GM23338 (cell line): ENCODE results near the gene FMN1. TPM values are rescaled to one million over a fixed set of nuclear protein-coding genes. Genes with fewer than 3 reads are reported as not detected.

Experiments
- ATAC-seq: fragments of 200-7000 bp; cut with Tn5 transposase; 3 replicates; pipeline ENCODE4 v1.9.1; 2020
- DNase-seq: peaks from one replicate; pipeline ENCODE4 v3.0.0-alpha.2; 2015; ENCODE audit warnings: low spot score
- H2AFZ ChIP-seq: fragments of 200-600 bp; sonication (generic); 2 replicates; pipeline ENCODE4 v1.8.0; 2016; ENCODE audit warnings: antibody characterized with exemption, mild to moderate bottlenecking, moderate library complexity
- H3F3A ChIP-seq: fragments of 200-600 bp; sonication (generic); replicated peaks from 2 replicates; pipeline ENCODE4 v1.8.0; 2017; ENCODE audit warnings: antibody characterized with exemption, mixed run types, low read depth
- H3K27ac ChIP-seq: fragments of 200-600 bp; sonication (generic); 2 replicates; pipeline ENCODE4 v1.6.1; 2016; ENCODE audit warnings: low read depth
- H3K27me3 ChIP-seq: fragments of 200-600 bp; sonication (generic); 2 replicates; pipeline ENCODE4 v1.8.0; 2016; ENCODE audit warnings: mild to moderate bottlenecking, mixed run types, moderate library complexity; ENCODE audit not compliant: insufficient read depth
- H3K36me3 ChIP-seq: fragments of 200-600 bp; sonication (generic); 2 replicates; pipeline ENCODE4 v1.8.0; 2016; ENCODE audit warnings: mild to moderate bottlenecking; ENCODE audit not compliant: insufficient read depth
- H3K4me1 ChIP-seq: fragments of 200-600 bp; sonication (generic); 2 replicates; pipeline ENCODE4 v1.8.0; 2016; ENCODE audit warnings: mild to moderate bottlenecking, moderate library complexity; ENCODE audit not compliant: insufficient read depth
- H3K4me2 ChIP-seq: fragments of 200-600 bp; sonication (generic); 2 replicates; pipeline ENCODE4 v1.7.1; 2017; ENCODE audit warnings: mixed run types
- H3K4me3 ChIP-seq: fragments of 200-600 bp; sonication (generic); 2 replicates; pipeline ENCODE4 v1.6.1; 2016; ENCODE audit warnings: mixed run types
- H3K79me2 ChIP-seq: fragments of 200-600 bp; sonication (generic); replicated peaks from 2 replicates; pipeline ENCODE4 v1.8.0; 2017; ENCODE audit warnings: mild to moderate bottlenecking; ENCODE audit not compliant: insufficient read depth
- H3K9me2 ChIP-seq: fragments of 200-600 bp; sonication (generic); 2 replicates; pipeline ENCODE4 v1.8.0; 2017; ENCODE audit not compliant: insufficient read depth
- H4K20me1 ChIP-seq: fragments of 200-600 bp; sonication (generic); replicated peaks from 2 replicates; pipeline ENCODE4 v1.8.0; 2017; ENCODE audit warnings: mild to moderate bottlenecking; ENCODE audit not compliant: insufficient read depth
- H3K27ac Mint-ChIP-seq: 2 replicates; pipeline ENCODE4 v1.8.0; 2020; ENCODE audit warnings: inconsistent platforms, mild to moderate bottlenecking, moderate library complexity, mixed read lengths
- H3K27me3 Mint-ChIP-seq: 3 replicates; pipeline ENCODE4 v1.8.0; 2022; ENCODE audit warnings: low read depth, mild to moderate bottlenecking, moderate library complexity, mixed read lengths, inconsistent platforms; ENCODE audit not compliant: insufficient read depth, poor library complexity
- H3K36me3 Mint-ChIP-seq: 3 replicates; pipeline ENCODE4 v1.8.0; 2021; ENCODE audit warnings: low read depth, mild to moderate bottlenecking, inconsistent platforms, moderate library complexity, mixed read lengths
- H3K4me1 Mint-ChIP-seq: 3 replicates; pipeline ENCODE4 v1.8.0; 2020; ENCODE audit warnings: mild to moderate bottlenecking, inconsistent platforms, mixed read lengths
- H3K4me3 Mint-ChIP-seq: 3 replicates; pipeline ENCODE4 v1.8.0; 2021; ENCODE audit warnings: moderate library complexity, mild to moderate bottlenecking, inconsistent platforms, mixed read lengths
- H3K9me3 Mint-ChIP-seq: 3 replicates; pipeline ENCODE4 v1.8.0; 2020; ENCODE audit warnings: moderate library complexity, mild to moderate bottlenecking, inconsistent platforms, mixed read lengths
- ETS1 ChIP-seq: IDR thresholded peaks from 2 replicates; pipeline ENCODE4 v1.6.1; 2016; ENCODE audit warnings: antibody characterized with exemption
- EZH2 ChIP-seq: fragments of 200-600 bp; sonication (generic); IDR thresholded peaks from one replicate; pipeline ENCODE4 v1.8.0; 2017; ENCODE audit warnings: antibody characterized with exemption, mild to moderate bottlenecking, low read depth; ENCODE audit not compliant: unreplicated experiment
- EZH2phosphoT487 ChIP-seq: fragments of 200-600 bp; sonication (generic); IDR thresholded peaks from one replicate; pipeline ENCODE4 v1.8.1; 2018; ENCODE audit warnings: antibody characterized with exemption; ENCODE audit not compliant: unreplicated experiment
- NANOG ChIP-seq: IDR thresholded peaks from 2 replicates; pipeline ENCODE4 v1.6.1; 2016; ENCODE audit warnings: antibody characterized with exemption, borderline replicate concordance
- POLR2AphosphoS5 ChIP-seq: IDR thresholded peaks from 2 replicates; pipeline ENCODE4 v1.6.1; 2016; ENCODE audit warnings: antibody characterized with exemption, low read depth
- STAT1 ChIP-seq: IDR thresholded peaks from one replicate; pipeline ENCODE4 v1.6.1; 2016; ENCODE audit warnings: antibody characterized with exemption; ENCODE audit not compliant: unreplicated experiment
- ZNF331 ChIP-seq: fragments of 250-450 bp; sonication (Bioruptor Pico); IDR thresholded peaks from 2 replicates; pipeline ENCODE4 v1.5.0; 2020; ENCODE audit warnings: low read depth, mild to moderate bottlenecking, moderate library complexity
- ZNF462 ChIP-seq: fragments of 250-450 bp; sonication (Bioruptor Pico); IDR thresholded peaks from 2 replicates; pipeline ENCODE4 v1.5.0; 2020; ENCODE audit warnings: mild to moderate bottlenecking, moderate library complexity
- polyA plus RNA-seq: library from polyadenylated mRNA; unstranded; fragments of >200 nt; fragmentation: Nextera tagmentation; extraction: Ambion mirVana; gene quantifications from 2 replicates; pipeline ENCODE4 v1.2.1, GENCODE V29; 2016
- total RNA-seq: library from RNA; depleted of rRNA; stranded (reverse); fragments of >200 nt; shearing (Covaris generic); gene quantifications from 2 replicates; pipeline ENCODE4 v1.2.3, GENCODE V29; 2014

Gene FMN1
- total and polyA plus RNA-seq, 2 experiments from 2014 or later: 1.2 to 1.6 TPM

GRCh38 chr15:32957219-32957618 lies 237.3 kb downstream of the FMN1 start (continued):
- TF ChIP-seq ZNF462: no peak
- no peak for TF ChIP-seq EZH2phosphoT487
- TF ChIP-seq ETS1: no peak
- no peak for TF ChIP-seq ZNF331
- no peak for TF ChIP-seq STAT1
- TF ChIP-seq EZH2: no peak

GRCh38 chr15:32956711-32957110 lies 237.8 kb downstream of the FMN1 start:
- ATAC-seq (no peak), DNase-seq (no peak)
- no peaks in the 10 kb centered on the region for H3K36me3 Mint-ChIP-seq
- H3F3A ChIP-seq: no peaks in the 10 kb centered on the region
- no peak overlapping the region for H3K4me3 Mint-ChIP-seq
- no peaks in the 10 kb centered on the region for H3K27me3 ChIP-seq
- H3K27ac Mint-ChIP-seq: no peak overlapping the region
- no peak overlapping the region for H3K4me2 ChIP-seq
- peaks cover 5% of the 10 kb centered on the region for H3K27me3 Mint-ChIP-seq
- H3K27ac ChIP-seq: no peak overlapping the region
- no peaks in the 10 kb centered on the region for H3K79me2 ChIP-seq
- no peak overlapping the region for H2AFZ ChIP-seq
- no peaks in the 10 kb centered on the region for H3K9me2 ChIP-seq
- no peaks in the 10 kb centered on the region for H4K20me1 ChIP-seq
- H3K9me3 Mint-ChIP-seq: peaks cover under 1% of the 10 kb centered on the region; the same call in 1 of the 3 replicates
- H3K4me1 ChIP-seq: peaks cover 23% of the 10 kb centered on the region
- no peak overlapping the region for H3K4me3 ChIP-seq
- peaks cover 33% of the 10 kb centered on the region for H3K4me1 Mint-ChIP-seq
- no peaks in the 10 kb centered on the region for H3K36me3 ChIP-seq
- no peak for TF ChIP-seq ZNF462
- no peak for TF ChIP-seq ETS1
- no peak for TF ChIP-seq NANOG
- no peak for TF ChIP-seq POLR2AphosphoS5
